Adrenal gland (tissue), 5 donors: ENCODE data around the gene TMEM8B.

ENCODE experiments used
- CTCF ChIP-seq, 6 experiments: fragments of 450-650 bp in 4 of 6; fragments of 200-600 bp in 2 of 6; sonication (generic) in 1 of 6; IDR thresholded peaks; 1 replicate in 5 of 6; 2 replicates in 1 of 6; pipeline versions ENCODE4 v1.5.1 to v1.8.0; 2016 to 2021; ENCODE audit warnings: antibody characterized with exemption in 6 of 6, mild to moderate bottlenecking in 2 of 6, moderate library complexity in 1 of 6
- POLR2A ChIP-seq, 2 donors: fragments of 450-650 bp; IDR thresholded peaks; one replicate each; pipeline ENCODE4 v1.6.1; 2017; ENCODE audit warnings: antibody characterized with exemption in 2 of 2, mild to moderate bottlenecking in 2 of 2, moderate library complexity in 1 of 2
- donor health status: DM: no; HTN: no; CAD: no.

GRCh38 chr9:35906923-35907699, 78.1 kb downstream of the TMEM8B start:
- peak in 2 of 6 experiments; percentile 7 to 13 for TF ChIP-seq CTCF (IDR thresholded peaks at IDR 0.05)
- peak in 1 of 2 donors; percentile 15 for TF ChIP-seq POLR2A (IDR thresholded peaks at IDR 0.05)
